ENCODE measurements around the gene PEX14. TPM values are rescaled to one million over a fixed set of nuclear protein-coding genes. Genes with fewer than 3 reads are reported as not detected.

PEX14 gene
- polyA plus RNA-seq, 1 donor (not counting 4 experiments of a cell fraction or from before 2014, with no cell fraction given): 8.4 TPM

- H2AFZ ChIP-seq (ENCODE audit: control insufficient read depth, low read length): no peak overlapping the region
- FAIRE-seq (no peak), DNase-seq (ENCODE audit: low read depth, low spot score) (no peak)
- no peaks in the 10 kb centered on the region for H3K79me2 ChIP-seq (ENCODE audit: control insufficient read depth, insufficient read depth, low read length)
- TF ChIP-seq EZH2 (IDR thresholded peaks at IDR 0.05; ENCODE audit: low read length) (no peak), CTCF (optimal IDR thresholded peaks at IDR 0.05 in 1 of 3, IDR thresholded peaks at IDR 0.05 in 1 of 3, conservative IDR thresholded peaks at IDR 0.05 in 1 of 3; ENCODE audit: extremely low read depth in 1 of 3, insufficient read depth in 2 of 3, low read length in 3 of 3) (no peak)
- H3K9me3 ChIP-seq (ENCODE audit: control insufficient read depth, low read depth, low read length): no peaks in the 10 kb centered on the region
- H3K36me3 ChIP-seq (ENCODE audit: control insufficient read depth in 2 of 2, extremely low read depth in 1 of 2, insufficient read depth in 2 of 2, low read length in 2 of 2): peaks cover 0 to 8% of the 10 kb centered on the region in 2 experiments
- no peaks in the 10 kb centered on the region for H3K9me1 ChIP-seq (ENCODE audit: control insufficient read depth, extremely low read depth, insufficient read depth, low read length)
- H3K27ac ChIP-seq (ENCODE audit: control insufficient read depth, insufficient read depth, low read length): no peak overlapping the region
- H3K27me3 ChIP-seq (ENCODE audit: control insufficient read depth, extremely low read depth, insufficient read depth, low read length): no peaks in the 10 kb centered on the region
- peaks cover 8% of the 10 kb centered on the region for H3K4me1 ChIP-seq (ENCODE audit: control insufficient read depth, extremely low read depth, insufficient read depth, low read length)
- no peak overlapping the region for H3K4me3 ChIP-seq (ENCODE audit: control insufficient read depth in 2 of 3, extremely low read depth in 1 of 3, insufficient read depth in 2 of 3, low read depth in 1 of 3, low read length in 3 of 3)
- dilution Hi-C loops (cut with MboI; ENCODE audit: extremely low pct_ligation_motif_present, low sequenced_read_pairs): no loop called here
- H3K9ac ChIP-seq (ENCODE audit: control insufficient read depth, extremely low read depth, insufficient read depth, low read length): no peak overlapping the region
- no peaks in the 10 kb centered on the region for H4K20me1 ChIP-seq (ENCODE audit: control insufficient read depth, extremely low read depth, insufficient read depth, low read length)
- H3K4me2 ChIP-seq (ENCODE audit: control insufficient read depth, extremely low read depth, insufficient read depth, low read depth, low read length): no peak overlapping the region
Observed at GRCh38 chr1:10650556-10651388, 176.0 kb downstream of the PEX14 start.

- TF ChIP-seq EZH2 (IDR thresholded peaks at IDR 0.05; ENCODE audit: low read length) (no peak), CTCF (optimal IDR thresholded peaks at IDR 0.05 in 1 of 3, IDR thresholded peaks at IDR 0.05 in 1 of 3, conservative IDR thresholded peaks at IDR 0.05 in 1 of 3; ENCODE audit: extremely low read depth in 1 of 3, insufficient read depth in 2 of 3, low read length in 3 of 3) (no peak)
- no peak overlapping the region for H3K9ac ChIP-seq (ENCODE audit: control insufficient read depth, extremely low read depth, insufficient read depth, low read length)
- no peaks in the 10 kb centered on the region for H3K9me1 ChIP-seq (ENCODE audit: control insufficient read depth, extremely low read depth, insufficient read depth, low read length)
- H2AFZ ChIP-seq (ENCODE audit: control insufficient read depth, low read length): no peak overlapping the region
- no peaks in the 10 kb centered on the region for H3K27me3 ChIP-seq (ENCODE audit: control insufficient read depth, extremely low read depth, insufficient read depth, low read length)
- no peak overlapping the region for H3K4me2 ChIP-seq (ENCODE audit: control insufficient read depth, extremely low read depth, insufficient read depth, low read depth, low read length)
- FAIRE-seq (no peak), DNase-seq (ENCODE audit: low read depth, low spot score) (no peak)
- no peaks in the 10 kb centered on the region for H4K20me1 ChIP-seq (ENCODE audit: control insufficient read depth, extremely low read depth, insufficient read depth, low read length)
- H3K27ac ChIP-seq (ENCODE audit: control insufficient read depth, insufficient read depth, low read length): no peak overlapping the region
- peaks cover 0 to 8% of the 10 kb centered on the region in 2 experiments for H3K36me3 ChIP-seq (ENCODE audit: control insufficient read depth in 2 of 2, extremely low read depth in 1 of 2, insufficient read depth in 2 of 2, low read length in 2 of 2)
- no peaks in the 10 kb centered on the region for H3K9me3 ChIP-seq (ENCODE audit: control insufficient read depth, low read depth, low read length)
- dilution Hi-C loops (cut with MboI; ENCODE audit: extremely low pct_ligation_motif_present, low sequenced_read_pairs): no loop called here
- H3K4me1 ChIP-seq (ENCODE audit: control insufficient read depth, extremely low read depth, insufficient read depth, low read length): peaks cover 5% of the 10 kb centered on the region
- H3K4me3 ChIP-seq (ENCODE audit: control insufficient read depth in 2 of 3, extremely low read depth in 1 of 3, insufficient read depth in 2 of 3, low read depth in 1 of 3, low read length in 3 of 3): no peak overlapping the region
- no peaks in the 10 kb centered on the region for H3K79me2 ChIP-seq (ENCODE audit: control insufficient read depth, insufficient read depth, low read length)
Observed at GRCh38 chr1:10651389-10651766, 176.6 kb downstream of the PEX14 start.

All from keratinocyte (primary cell).